ENCODE data around the gene ANKRD44. TPM values are rescaled to one million over a fixed set of nuclear protein-coding genes. Genes with fewer than 3 reads are reported as not detected.

The ANKRD44 gene
- total RNA-seq, 1 donor from 2014 or later: 11.2 TPM

GRCh38 chr2:197306024-197306695 lies 4.4 kb downstream of the ANKRD44 start:
- no peak for TF ChIP-seq CTCF (conservative IDR thresholded peaks at IDR 0.05)
- Mint-ChIP-seq H3K27me3 (ENCODE audit: low read depth) (peaks cover 25% of the 10 kb centered on the region), H3K27ac (ENCODE audit: unreplicated experiment) (no peak overlapping the region), H3K9me3 (no peaks in the 10 kb centered on the region), H3K4me1 (peaks cover 36% of the 10 kb centered on the region), H3K4me3 (peak overlapping the region; percentile 66), H3K36me3 (ENCODE audit: low read depth) (no peaks in the 10 kb centered on the region)
- no peak for DNase-seq (ENCODE audit: low read depth, low spot score)

- no peaks in the 10 kb centered on the region for H3K36me3 Mint-ChIP-seq (ENCODE audit: low read depth)
- no peak for DNase-seq (ENCODE audit: low read depth, low spot score)
- no peaks in the 10 kb centered on the region for H3K9me3 Mint-ChIP-seq
- no peak overlapping the region for H3K4me3 Mint-ChIP-seq
- TF ChIP-seq CTCF (conservative IDR thresholded peaks at IDR 0.05): no peak
- peaks cover 21% of the 10 kb centered on the region for H3K27me3 Mint-ChIP-seq (ENCODE audit: low read depth)
- H3K4me1 Mint-ChIP-seq: peaks cover 31% of the 10 kb centered on the region
- H3K27ac Mint-ChIP-seq (ENCODE audit: unreplicated experiment): no peak overlapping the region
These were observed 6.0 kb downstream of the ANKRD44 start for GRCh38 chr2:197304556-197305011.

- H3K4me1 Mint-ChIP-seq: peaks cover 4% of the 10 kb centered on the region
- H3K36me3 Mint-ChIP-seq (ENCODE audit: low read depth): peaks cover 2% of the 10 kb centered on the region
- no peak overlapping the region for H3K4me3 Mint-ChIP-seq
- H3K9me3 Mint-ChIP-seq: peaks cover 3% of the 10 kb centered on the region
- H3K27ac Mint-ChIP-seq (ENCODE audit: unreplicated experiment): no peak overlapping the region
- no peaks in the 10 kb centered on the region for H3K27me3 Mint-ChIP-seq (ENCODE audit: low read depth)
- no peak for DNase-seq (ENCODE audit: low read depth, low spot score)
- TF ChIP-seq CTCF (conservative IDR thresholded peaks at IDR 0.05): no peak
These were observed 10.4 kb downstream of the ANKRD44 start for GRCh38 chr2:197300139-197300538.

- no peak for TF ChIP-seq CTCF (conservative IDR thresholded peaks at IDR 0.05)
- Mint-ChIP-seq H3K27me3 (ENCODE audit: low read depth) (no peaks in the 10 kb centered on the region), H3K4me1 (peaks cover 18% of the 10 kb centered on the region), H3K36me3 (ENCODE audit: low read depth) (peaks cover 2% of the 10 kb centered on the region), H3K9me3 (peaks cover 3% of the 10 kb centered on the region), H3K27ac (ENCODE audit: unreplicated experiment) (no peak overlapping the region), H3K4me3 (no peak overlapping the region)
- no peak for DNase-seq (ENCODE audit: low read depth, low spot score)
These were observed 12.0 kb downstream of the ANKRD44 start for GRCh38 chr2:197298609-197299008.

GRCh38 chr2:197297772-197298318 lies 12.7 kb downstream of the ANKRD44 start:
- DNase-seq (ENCODE audit: low read depth, low spot score): no peak
- Mint-ChIP-seq H3K27me3 (ENCODE audit: low read depth) (no peaks in the 10 kb centered on the region), H3K9me3 (peaks cover 3% of the 10 kb centered on the region), H3K4me1 (peaks cover 26% of the 10 kb centered on the region), H3K27ac (ENCODE audit: unreplicated experiment) (no peak overlapping the region), H3K36me3 (ENCODE audit: low read depth) (peaks cover 2% of the 10 kb centered on the region), H3K4me3 (no peak overlapping the region)
- no peak for TF ChIP-seq CTCF (conservative IDR thresholded peaks at IDR 0.05)

Data from neural crest cell (in vitro differentiated cells).